ENCODE measurements around the gene XYLT1.

The XYLT1 gene

DNA sequence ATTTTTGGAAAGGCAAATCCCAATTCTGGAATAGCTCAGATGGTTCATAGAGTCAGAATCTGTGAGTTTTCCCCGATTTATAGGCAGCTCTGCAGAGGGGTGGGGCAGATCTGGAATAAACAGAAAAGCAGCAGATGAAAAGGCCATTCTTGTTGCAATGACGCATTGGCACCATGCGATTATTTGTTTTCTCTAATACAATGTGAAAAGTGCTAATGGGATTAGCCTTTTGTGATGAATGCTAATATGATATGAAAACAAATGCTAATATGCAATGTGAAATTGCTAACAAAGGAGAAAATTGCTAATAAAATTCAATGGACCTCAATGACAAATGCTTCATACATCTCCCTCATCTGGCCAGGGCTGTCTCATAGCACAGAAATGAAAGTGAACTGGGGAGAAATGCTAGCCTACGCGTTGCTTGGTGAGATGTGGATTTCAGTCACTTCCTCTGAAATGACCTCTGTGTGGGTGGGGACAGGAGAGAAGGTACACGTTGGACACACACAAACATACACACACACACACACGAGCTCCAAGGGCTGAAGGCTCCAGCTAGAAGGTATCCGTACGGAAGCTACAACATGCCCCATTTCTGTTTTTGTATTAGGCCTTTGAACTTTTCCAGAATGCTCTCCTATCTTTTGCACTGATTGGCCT is 394.5 kb downstream of the XYLT1 start:
- no peak for DNase-seq

DNA sequence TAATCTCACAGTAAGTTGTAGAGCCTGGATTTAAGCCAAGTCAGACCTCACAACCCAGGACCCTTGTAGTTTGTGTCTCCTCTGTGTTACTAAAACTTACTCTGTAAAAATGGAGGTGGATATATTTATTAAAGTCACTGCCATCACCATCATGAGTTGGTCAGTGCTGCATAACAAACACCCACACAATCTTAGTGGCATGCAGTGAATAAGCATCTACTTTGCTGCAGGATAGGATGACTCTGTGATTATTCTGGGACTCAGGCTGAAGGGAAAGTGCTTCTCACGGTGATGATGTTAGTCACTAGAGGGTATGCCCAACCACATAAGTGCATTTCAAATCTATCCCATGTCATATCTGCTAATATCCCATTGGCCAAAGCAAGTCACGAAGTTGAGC is 398.7 kb downstream of the XYLT1 start:
- DNase-seq = no peak

GRCh38 chr16:17070882-17071592 is 399.7 kb downstream of the XYLT1 start:
- DNase-seq = peak; percentile 65

DNA sequence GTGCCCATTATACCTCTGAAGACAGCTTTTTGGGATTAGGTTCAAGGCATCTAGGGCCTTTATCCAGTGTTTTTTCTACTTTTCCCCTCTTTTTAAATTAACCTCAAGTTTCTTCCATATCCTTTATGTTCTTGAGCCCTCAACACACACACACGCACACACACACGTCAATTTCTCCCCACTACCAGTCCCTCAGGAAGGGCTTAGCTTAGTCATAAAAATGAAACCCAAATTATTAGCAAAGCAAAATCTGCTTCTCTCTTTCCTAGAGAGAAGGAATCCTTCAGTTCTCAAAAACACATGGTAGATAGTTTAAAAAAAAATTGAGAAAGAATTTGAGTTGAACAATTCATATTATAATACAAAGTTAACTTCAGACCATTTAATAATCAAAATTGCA is 401.1 kb downstream of the XYLT1 start:
- no peak for DNase-seq

DNA sequence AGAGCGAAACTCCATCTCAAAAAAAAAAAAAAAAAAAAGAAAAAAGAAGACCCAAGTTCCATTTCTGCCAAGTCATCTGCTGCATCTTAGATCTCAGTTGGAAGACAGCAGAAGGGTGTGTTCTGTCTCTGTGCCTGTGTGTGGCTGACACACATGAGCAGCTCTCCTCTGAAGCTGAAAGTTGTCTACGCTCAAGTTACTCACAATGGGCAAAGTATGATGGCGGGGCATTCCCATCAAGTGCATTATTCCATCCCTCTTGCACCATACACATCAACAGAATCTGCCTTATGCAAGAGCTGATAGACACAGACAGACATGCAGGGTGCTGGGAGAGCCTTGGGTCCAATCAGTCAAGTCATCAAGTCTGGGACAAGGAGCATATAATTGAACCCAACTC is 402.2 kb downstream of the XYLT1 start:
- no peak for DNase-seq

DNA sequence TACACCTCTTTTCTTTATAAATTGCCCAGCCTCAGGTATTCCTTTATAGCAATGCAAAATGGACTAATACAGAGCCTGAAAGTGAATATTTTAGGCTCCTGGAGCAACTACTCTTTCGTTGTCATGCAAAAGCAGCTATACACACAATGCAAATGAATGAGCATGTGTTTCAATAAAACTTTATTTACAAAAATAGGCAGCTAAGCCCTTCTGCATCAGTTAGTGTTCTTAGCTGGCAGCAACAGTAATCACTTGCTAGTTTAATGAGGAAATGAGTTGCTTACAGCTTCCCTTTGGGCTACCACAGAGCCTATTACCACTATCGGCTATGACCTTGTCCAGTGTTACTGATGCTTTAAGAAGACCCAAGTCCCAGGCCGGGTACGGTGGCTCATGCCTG is 402.9 kb downstream of the XYLT1 start:
- no peak for DNase-seq

DNA sequence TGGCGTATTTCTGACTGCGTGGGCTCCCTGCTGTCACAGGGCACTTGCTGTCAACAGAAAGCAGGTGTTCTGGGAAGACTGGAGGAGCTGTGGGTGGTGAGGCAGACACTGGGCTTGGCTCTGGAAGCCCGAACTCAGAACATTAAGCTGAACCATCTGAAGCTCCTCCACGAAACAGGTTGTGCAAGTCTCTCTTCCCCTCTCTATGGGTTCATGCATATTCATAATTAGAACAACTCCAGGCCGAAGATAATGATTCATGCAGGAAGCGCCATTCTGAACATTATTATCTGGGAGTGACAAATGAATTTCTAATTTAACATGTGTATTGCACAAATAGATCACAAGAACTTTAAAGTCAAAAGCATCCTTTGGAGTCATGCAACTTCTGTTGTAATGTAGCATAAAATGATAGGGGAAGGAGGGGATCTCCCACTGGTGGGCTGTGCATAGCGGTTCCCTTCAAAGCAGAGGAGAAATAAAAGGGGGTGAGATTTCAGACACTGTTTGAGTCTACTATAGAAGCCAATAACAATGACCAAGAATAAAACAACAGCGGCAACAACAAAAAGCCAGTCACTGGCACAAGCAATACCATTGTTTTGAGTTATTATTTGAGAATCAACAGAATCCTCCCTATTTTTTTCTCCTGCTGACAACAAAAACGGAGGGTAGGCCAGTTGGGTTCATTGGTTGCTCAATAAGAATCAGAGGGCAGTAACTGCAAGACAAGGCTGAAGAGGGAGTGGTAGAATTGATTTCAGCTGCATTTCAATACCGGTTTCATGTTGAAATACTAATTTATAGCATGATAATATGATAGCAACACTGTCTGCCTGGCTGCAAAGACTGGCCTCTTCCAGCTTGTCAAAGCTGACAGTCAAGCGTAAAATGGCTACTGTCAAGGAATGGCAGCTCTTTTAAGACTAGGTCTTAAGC is 407.3 kb downstream of the XYLT1 start:
- no peak for DNase-seq

DNA sequence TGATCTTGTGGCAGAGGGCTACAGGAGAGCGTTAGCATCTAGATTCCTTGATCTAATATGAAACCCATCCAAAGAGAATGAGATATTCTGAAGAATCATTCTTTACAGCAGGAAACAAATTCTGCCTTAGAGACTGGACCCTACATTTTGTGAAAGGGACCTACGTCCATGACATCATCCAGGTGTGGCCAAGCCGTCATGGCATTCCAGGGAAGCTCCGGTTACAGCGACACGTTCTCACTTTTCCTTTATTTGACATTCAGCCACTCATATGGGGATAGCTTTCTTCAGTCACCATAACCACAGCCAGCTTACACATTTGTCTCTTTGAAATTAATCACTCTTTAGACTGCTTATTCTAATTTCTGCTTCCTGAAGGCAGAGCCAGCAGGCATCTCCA is 408.1 kb downstream of the XYLT1 start:
- DNase-seq = no peak

DNA sequence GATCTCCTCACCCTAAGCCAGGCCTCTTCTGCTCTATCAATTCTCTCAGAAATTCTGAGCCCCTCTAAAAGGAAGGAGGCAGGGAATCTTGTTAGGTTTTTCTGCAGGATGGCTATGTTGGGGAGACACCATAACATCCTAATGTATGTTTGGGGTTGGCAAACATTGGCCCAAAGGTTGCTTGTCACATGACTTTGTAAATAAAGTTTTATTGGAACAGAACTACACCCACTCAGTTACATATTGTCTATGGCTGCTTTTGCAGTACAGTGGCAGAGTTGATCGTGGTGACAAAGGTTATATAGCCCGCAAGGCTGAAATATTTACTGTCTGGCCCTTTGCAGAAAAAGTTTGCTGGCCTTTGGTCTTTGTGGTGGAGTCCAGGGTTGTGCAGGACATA is 409.4 kb downstream of the XYLT1 start:
- DNase-seq = no peak

DNA sequence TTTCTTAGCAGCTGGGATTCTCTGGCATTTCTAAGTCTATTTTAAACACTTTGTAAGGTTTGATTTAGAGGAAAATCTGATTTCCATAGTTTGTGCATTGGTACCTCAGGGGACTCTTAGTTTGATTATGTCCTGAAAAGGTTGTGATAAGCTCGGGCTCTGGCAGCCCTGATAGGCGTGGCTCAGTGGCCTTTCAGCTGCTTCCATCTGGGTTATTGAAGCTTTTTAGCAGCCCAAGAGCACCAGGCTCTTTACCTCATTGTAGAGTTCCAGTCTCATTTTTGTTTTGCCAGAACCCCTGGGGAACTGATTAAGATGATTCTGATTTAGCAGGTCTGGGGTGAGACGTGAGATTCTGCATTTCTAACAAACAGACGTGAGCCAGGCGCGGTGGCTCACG is 412.3 kb downstream of the XYLT1 start:
- no peak for DNase-seq

- no peak for DNase-seq
Measured at GRCh38 chr16:17056666-17057065, 414.1 kb downstream of the XYLT1 start.

DNA sequence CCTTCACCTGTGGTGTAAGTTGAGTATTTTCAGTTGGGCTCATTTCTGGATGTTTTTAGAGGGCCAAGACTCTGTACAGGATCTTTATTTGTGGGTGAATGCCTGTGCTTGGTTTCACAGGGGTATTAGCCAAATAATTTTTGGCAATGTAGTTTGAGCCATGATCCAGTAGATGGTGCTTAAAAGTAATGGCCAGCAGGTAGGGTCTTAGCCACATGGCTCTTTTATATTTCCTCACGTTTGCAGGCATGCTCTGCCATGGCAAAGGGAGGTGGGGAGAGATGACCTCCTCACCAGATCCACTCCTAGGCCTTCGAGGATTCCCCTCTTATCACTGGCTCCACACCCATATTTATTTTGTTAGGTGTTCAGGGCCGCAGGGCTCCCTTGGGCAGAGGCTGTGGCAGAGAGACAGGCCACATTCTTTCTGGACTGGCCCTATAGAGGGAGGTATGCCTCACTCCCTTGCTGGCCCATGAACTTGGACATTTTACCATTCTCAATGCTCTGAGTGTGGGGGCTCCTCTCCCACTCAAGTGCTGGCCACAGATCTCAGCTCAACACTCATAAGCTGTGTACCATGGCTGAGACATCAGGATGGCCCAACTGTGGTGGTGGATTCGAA is 417.1 kb downstream of the XYLT1 start:
- DNase-seq = no peak
